Tibial nerve (tissue), 4 donors: ENCODE measurements around the gene ACAT1.

Experiments
- EP300 ChIP-seq, 2 donors: sonication (generic); formaldehyde crosslinking; IDR thresholded peaks; one replicate each; pipeline ENCODE4 v1.6.1; 2017; ENCODE audit warnings: antibody characterized with exemption in 2 of 2, mild to moderate bottlenecking in 1 of 2
- POLR2A ChIP-seq, 2 donors: fragments of 450-650 bp; IDR thresholded peaks; one replicate each; pipeline ENCODE4 v1.6.1; 2017; ENCODE audit warnings: antibody characterized with exemption in 2 of 2, mild to moderate bottlenecking in 2 of 2, moderate library complexity in 2 of 2
- TF ChIP-seq, protein P1 (sequence below), 5 experiments: fragments of 200-600 bp in 3 of 5; fragments of 450-650 bp in 2 of 5; sonication (generic) in 3 of 5; IDR thresholded peaks; one replicate each; pipeline ENCODE4 v1.5.1; 2016 to 2019; ENCODE audit warnings: antibody characterized with exemption in 5 of 5, mild to moderate bottlenecking in 3 of 5, moderate library complexity in 2 of 5

GRCh38 chr11:108160970-108161566 lies 39.7 kb downstream of the ACAT1 start:
- TF ChIP-seq, protein P1, sequence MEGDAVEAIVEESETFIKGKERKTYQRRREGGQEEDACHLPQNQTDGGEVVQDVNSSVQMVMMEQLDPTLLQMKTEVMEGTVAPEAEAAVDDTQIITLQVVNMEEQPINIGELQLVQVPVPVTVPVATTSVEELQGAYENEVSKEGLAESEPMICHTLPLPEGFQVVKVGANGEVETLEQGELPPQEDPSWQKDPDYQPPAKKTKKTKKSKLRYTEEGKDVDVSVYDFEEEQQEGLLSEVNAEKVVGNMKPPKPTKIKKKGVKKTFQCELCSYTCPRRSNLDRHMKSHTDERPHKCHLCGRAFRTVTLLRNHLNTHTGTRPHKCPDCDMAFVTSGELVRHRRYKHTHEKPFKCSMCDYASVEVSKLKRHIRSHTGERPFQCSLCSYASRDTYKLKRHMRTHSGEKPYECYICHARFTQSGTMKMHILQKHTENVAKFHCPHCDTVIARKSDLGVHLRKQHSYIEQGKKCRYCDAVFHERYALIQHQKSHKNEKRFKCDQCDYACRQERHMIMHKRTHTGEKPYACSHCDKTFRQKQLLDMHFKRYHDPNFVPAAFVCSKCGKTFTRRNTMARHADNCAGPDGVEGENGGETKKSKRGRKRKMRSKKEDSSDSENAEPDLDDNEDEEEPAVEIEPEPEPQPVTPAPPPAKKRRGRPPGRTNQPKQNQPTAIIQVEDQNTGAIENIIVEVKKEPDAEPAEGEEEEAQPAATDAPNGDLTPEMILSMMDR (IDR thresholded peaks at IDR 0.05) = no peak
- no peak for TF ChIP-seq EP300 (IDR thresholded peaks at IDR 0.05)
- no peak for TF ChIP-seq POLR2A (IDR thresholded peaks at IDR 0.05)
